ENCODE measurements around the gene ACOX3. TPM values are rescaled to one million over a fixed set of nuclear protein-coding genes. Genes with fewer than 3 reads are reported as not detected.

ACOX3 gene
- total RNA-seq, 6 experiments from 2014 or later = 18.6 to 23.2 (median 19.9) TPM

- H3K27ac Mint-ChIP-seq = no peak overlapping the region
- H3K27me3 Mint-ChIP-seq (ENCODE audit: insufficient read depth) = no peaks in the 10 kb centered on the region; the same call in 1 of the 2 replicates
- no peaks in the 10 kb centered on the region for H3K36me3 Mint-ChIP-seq (ENCODE audit: low read depth)
- H3K4me3 Mint-ChIP-seq = no peak overlapping the region
- TF ChIP-seq CTCF (IDR thresholded peaks at IDR 0.05) = no peak
- peaks cover 19% of the 10 kb centered on the region for H3K4me1 Mint-ChIP-seq (ENCODE audit: low read depth)
- DNase-seq = no peak
- peaks cover 8% of the 10 kb centered on the region for H3K9me3 Mint-ChIP-seq
Measured at GRCh38 chr4:8322794-8323704, 117.5 kb downstream of the ACOX3 start.

GRCh38 chr4:8321771-8322170 lies 118.8 kb downstream of the ACOX3 start:
- Mint-ChIP-seq H3K4me3 (no peak overlapping the region), H3K27ac (no peak overlapping the region)

GRCh38 chr4:8321220-8321619 lies 119.3 kb downstream of the ACOX3 start:
- Mint-ChIP-seq H3K27me3 (ENCODE audit: insufficient read depth) (no peaks in the 10 kb centered on the region; the same call in 1 of the 2 replicates), H3K27ac (no peak overlapping the region), H3K4me1 (ENCODE audit: low read depth) (peaks cover 25% of the 10 kb centered on the region), H3K36me3 (ENCODE audit: low read depth) (no peaks in the 10 kb centered on the region), H3K9me3 (peaks cover 8% of the 10 kb centered on the region), H3K4me3 (no peak overlapping the region)
- DNase-seq = no peak
- no peak for TF ChIP-seq CTCF (IDR thresholded peaks at IDR 0.05)

More at GRCh38 chr4:8321771-8322170, 118.8 kb downstream of the ACOX3 start:
- H3K9me3 Mint-ChIP-seq = peaks cover 8% of the 10 kb centered on the region
- peaks cover 20% of the 10 kb centered on the region for H3K4me1 Mint-ChIP-seq (ENCODE audit: low read depth)
- H3K27me3 Mint-ChIP-seq (ENCODE audit: insufficient read depth) = no peaks in the 10 kb centered on the region; the same call in 1 of the 2 replicates
- no peaks in the 10 kb centered on the region for H3K36me3 Mint-ChIP-seq (ENCODE audit: low read depth)
- DNase-seq = no peak
- no peak for TF ChIP-seq CTCF (IDR thresholded peaks at IDR 0.05)

- H3K4me1 Mint-ChIP-seq (ENCODE audit: low read depth) = peaks cover 28% of the 10 kb centered on the region
- H3K9me3 Mint-ChIP-seq = peaks cover 8% of the 10 kb centered on the region
Measured at GRCh38 chr4:8320386-8320750, 120.2 kb downstream of the ACOX3 start.

GRCh38 chr4:8319731-8320385 lies 120.7 kb downstream of the ACOX3 start:
- Mint-ChIP-seq H3K27me3 (ENCODE audit: insufficient read depth) (peaks cover 2% of the 10 kb centered on the region; the same call in 1 of the 2 replicates), H3K4me3 (no peak overlapping the region), H3K27ac (no peak overlapping the region), H3K4me1 (ENCODE audit: low read depth) (peaks cover 26% of the 10 kb centered on the region), H3K9me3 (peaks cover 8% of the 10 kb centered on the region), H3K36me3 (ENCODE audit: low read depth) (no peaks in the 10 kb centered on the region)
- no peak for DNase-seq
- TF ChIP-seq CTCF (IDR thresholded peaks at IDR 0.05) = no peak

More at GRCh38 chr4:8320386-8320750, 120.2 kb downstream of the ACOX3 start:
- Mint-ChIP-seq H3K27me3 (ENCODE audit: insufficient read depth) (no peaks in the 10 kb centered on the region; the same call in 1 of the 2 replicates), H3K36me3 (ENCODE audit: low read depth) (no peaks in the 10 kb centered on the region), H3K4me3 (no peak overlapping the region), H3K27ac (no peak overlapping the region)
- TF ChIP-seq CTCF (IDR thresholded peaks at IDR 0.05) = peak; percentile 35; the same call in 1 of the 2 replicates
- DNase-seq = no peak

All from HFFc6 (cell line).